Measurements from ENCODE around the gene DNM1.

The DNM1 gene

DNA sequence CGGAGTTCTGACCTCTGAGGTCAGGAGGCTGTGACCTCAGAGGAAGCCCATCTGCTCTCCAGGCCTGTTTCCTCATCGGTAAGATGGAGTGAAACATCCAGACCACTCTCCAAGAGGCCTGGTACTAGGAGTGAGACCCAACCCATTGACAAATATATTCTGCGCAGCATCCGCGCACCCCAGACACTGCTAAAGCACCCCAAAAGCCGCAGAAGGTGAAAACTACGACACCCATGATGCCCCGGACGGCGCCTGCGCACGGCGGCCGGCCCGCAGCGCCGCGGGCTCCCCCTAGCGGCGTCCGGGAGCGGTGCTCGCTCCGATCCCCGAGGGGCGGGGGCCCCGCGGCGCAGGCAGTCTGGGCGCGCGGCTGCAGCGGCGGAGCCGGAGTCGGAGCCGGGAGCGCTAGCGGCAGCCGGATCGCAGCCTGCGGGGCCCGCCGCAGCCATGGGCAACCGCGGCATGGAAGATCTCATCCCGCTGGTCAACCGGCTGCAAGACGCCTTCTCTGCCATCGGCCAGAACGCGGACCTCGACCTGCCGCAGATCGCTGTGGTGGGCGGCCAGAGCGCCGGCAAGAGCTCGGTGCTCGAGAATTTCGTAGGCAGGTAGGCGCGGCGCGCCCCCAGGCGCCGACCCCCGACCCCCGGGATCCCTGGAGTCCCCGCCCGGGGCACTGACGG is at the start of gene DNM1:
Gene DNM1, plus strand, starts transcription at position 356 of the 683 bp plus-strand sequence. Its CDS starts 92 bp downstream, at position 448.
- DNase-seq (ENCODE audit: low read depth in 2 of 2) = peak in 1 of 2 donors; percentile 57

DNA sequence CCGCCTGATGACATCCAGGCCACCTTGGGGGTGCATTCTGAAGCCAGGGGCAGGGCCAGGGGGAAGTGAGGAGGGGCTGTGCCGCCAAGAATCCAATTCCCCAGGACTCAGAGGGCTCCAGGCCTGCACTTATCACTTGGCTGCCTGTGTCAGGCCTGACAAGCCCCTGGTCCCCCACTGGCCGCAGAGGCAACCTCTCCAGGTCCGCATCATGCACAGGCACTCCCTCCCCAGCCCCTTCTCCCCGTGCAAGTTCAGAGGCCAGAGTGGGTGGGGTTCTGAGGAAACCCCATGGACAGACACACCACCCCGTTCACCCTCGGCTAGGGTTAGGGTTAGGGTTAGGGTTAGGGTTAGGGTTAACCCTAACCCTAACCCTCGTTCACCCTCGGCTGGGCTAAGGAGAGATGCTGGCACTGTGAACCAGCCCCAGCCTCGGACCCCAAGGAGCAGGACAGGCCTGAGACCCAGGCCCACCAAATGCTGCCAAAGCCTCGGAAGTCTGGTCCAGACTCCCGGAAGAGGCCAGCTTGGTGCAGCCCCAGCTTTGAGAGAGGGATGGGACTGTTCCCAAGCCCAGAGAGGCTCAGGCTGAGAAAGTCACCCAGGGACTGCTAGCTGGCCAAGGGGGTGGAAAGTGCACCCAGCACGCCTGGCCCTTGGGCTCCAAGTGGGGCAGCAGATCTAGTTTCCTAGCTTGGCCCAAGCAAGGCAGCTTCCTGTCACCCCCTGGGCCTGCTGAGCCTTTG is 49.1 kb upstream of the DNM1 start:
- DNase-seq (ENCODE audit: low read depth in 2 of 2) = no peak

DNA sequence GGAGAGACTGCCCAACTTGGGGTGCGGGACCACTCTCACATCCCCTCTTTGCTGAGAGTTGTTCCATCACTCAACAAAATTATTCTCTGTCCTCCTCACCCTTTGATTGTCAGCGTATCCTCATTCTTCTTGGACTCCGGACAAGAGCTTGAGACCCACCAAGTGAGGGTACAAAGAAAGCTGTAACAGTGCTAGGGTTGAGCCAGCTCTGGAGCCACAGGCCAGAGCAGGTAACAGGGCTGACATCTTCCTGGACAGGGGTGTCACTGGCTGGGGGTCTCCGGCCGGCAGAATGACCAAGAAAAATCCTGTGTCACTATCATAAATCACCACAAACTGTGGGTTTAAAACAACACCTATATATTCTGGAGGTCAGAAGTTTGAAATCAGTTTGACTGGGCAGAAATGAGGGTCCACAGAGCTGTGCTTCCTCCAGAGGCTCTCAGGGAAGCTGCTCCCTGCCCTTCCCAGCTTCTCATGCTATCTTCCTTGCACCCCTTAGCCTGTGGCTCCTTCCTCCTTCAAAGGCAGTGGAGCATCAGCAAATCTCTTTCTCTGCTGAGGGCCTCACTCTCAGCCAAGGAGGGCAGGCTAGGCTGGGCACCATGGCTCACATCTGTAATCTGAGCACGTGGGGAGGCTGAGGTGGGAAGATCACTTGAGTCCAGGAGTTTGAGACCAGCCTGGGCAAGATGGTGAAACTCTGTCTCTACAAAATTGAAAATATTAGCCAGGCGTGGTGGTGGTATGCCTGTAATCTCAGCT is 47.3 kb upstream of the DNM1 start:
- no peak for DNase-seq (ENCODE audit: low read depth in 2 of 2)

DNA sequence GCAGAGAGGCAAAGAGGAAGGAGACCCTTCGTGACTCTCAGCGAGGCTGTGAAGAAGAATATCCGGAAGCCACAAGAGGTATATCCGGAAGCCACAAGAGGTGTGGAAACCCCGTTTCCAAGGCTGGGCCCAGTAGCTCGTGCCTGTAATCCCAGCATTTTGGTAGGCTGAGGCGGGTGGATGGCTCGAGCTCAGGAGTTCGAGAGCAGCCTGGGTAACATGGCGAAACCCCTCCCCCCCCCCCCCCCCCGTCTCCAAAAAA is 43.7 kb upstream of the DNM1 start:
- peak in 1 of 2 donors; percentile 26 for DNase-seq (ENCODE audit: low read depth in 2 of 2)

DNA sequence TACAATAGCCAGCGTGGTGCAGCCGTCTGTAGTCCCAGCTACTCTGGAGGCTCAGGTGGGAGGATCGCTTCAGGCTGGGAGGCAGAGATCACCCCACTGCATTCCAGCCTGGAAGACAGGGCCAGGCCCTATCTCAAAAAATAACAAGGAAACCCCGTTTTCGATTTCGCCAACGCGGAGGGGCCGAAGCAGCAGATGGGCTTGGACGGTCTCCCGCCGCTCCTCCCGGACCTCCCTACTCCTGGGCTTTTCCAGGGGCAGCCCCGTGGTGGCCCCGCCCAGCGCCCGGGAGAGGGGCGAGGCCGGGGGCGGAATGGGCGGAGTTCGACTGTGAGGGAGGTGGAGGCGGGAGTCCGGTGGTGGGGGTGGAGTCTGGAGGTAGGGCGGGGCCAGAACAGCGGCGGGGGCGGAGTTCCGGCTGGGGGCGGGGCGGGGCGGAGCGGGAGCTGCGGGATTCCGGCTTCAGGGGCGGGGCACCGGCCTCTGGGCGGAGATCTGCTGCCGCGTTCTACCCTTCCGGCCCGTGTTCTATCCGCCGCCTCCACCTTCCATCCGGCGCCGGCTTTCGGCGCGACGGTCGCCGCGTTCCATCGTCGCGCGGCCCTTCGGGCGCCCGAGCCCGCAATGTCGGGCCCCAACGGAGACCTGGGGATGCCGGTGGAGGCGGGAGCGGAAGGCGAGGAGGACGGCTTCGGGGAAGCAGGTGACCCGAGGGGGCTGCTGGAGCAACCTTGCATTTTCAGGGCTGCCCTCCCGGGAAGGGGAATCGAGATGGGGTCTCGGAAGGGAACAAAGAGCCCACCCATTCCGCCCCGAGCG is 43.2 kb upstream of the DNM1 start, which contains the start of gene BBLN:
Gene BBLN, plus strand, starts transcription at position 482 of the 819 bp plus-strand sequence. Its CDS starts 143 bp downstream, at position 625.
- DNase-seq (ENCODE audit: low read depth in 2 of 2) = peak; percentile 82 to 90

DNA sequence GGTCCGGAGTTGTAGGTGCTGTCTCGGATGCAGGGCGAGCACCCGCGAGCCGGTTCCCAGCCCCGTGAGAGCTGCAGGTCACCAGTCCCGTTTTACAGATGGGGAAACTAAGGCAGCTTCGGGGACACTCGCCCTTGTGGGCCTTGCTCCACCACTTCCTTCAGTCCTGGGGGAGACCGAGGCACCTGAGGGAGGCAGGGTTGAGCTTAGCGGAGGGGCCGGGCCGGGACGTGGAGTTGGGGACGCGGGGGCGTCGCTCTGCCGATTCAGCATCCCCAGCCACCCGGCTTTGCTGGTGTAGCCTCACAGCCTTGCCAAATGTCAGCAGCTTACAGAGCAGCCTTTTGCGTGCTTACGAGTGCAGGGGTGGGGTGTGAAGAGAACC is 42.6 kb upstream of the DNM1 start:
- peak; percentile 43 to 65 for DNase-seq (ENCODE audit: low read depth in 2 of 2)

DNA sequence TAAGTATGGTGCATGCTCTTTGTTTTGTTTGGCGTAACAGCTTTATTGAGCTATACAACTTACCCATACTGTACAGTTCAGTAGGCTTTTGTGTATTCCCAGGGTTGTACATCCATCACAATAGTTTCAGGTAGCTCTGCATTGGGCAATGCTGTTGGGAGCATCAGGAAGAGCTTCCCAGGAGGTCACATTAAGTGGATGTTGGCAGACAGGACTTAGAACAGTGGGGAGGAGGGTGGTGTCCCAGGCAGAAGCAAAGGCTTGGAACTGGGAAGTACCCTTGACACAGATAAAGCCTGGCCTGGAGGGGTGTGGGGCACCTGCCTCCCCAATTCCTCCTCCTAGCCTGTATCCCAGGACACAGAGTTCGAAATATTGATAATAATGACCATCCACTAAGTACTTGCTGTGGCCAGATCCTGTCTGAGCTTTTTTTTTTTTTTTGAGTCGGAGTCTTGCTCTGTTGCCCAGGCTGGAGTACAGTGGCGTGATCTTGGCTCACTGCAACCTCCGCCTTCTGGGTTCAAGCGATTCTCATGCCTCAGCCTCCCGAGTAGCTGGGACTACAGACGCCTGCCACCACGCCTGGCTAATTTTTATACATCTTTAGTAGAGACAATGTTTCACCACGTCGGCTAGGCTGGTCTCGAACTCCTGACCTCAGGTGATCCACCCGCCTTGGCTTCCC is 41.8 kb upstream of the DNM1 start:
- DNase-seq (ENCODE audit: low read depth in 2 of 2) = no peak

DNA sequence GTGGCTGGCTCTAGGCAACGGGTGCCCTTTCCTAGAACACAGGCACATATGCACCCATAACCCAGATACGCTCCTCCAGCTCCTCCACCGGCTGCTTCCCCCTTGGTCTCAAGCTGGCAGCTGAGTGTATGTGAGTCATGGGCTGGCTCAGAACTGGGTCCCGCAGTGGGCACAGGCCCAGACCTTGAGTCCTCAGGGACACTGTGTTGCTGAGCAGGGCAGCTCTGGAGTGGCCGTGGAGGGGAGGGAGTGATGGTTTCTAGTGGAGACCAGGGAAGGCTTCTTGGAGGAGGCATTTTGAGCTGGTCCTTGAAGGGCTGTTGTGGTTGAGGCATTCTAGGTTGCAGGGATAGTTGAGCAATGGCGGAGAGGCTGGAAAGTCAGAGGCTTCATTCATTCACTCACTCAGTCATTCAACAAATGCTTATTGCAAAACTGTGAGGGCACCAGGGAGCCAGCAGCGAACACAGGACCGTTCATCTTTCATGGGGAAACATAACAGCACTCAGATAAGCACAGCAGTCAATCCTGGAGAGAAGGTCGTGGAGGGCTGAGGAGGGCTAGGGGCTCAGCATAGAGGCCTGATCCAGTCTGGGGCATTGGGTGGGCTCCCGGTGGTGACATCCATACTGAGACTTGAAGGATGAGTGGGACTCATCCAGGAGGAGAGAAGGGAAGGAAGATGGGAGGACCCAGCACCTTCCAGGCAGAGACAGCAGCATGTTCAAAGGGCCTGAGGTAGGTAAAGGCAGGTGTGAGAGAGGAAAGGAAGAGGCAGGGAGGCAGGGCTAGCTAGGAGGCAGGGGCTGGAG is 40.8 kb upstream of the DNM1 start:
- DNase-seq (ENCODE audit: low read depth in 2 of 2) = no peak

DNA sequence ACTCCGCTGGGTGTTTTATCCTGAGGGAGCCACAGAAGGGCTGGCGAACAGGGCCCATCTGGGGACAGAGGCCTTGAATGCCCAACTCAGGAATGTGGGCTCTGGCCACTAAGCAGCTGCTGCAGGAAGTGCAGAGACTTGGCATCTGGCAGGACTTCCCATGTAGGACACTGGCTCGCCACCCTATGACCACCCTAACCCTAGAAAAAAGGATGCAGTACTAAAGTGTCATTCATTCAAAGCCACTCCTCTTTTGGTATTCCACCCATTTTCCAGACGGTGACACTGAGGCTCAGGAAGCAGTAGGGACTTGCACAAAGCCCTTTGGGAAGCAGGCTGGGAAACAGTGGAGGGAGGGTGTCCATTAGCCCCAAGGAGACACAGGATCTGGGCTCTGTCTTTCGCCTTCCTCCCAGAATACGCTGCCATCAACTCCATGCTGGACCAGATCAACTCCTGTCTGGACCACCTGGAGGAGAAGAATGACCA is 40.1 kb upstream of the DNM1 start:
- no peak for DNase-seq (ENCODE audit: low read depth in 2 of 2)

DNA sequence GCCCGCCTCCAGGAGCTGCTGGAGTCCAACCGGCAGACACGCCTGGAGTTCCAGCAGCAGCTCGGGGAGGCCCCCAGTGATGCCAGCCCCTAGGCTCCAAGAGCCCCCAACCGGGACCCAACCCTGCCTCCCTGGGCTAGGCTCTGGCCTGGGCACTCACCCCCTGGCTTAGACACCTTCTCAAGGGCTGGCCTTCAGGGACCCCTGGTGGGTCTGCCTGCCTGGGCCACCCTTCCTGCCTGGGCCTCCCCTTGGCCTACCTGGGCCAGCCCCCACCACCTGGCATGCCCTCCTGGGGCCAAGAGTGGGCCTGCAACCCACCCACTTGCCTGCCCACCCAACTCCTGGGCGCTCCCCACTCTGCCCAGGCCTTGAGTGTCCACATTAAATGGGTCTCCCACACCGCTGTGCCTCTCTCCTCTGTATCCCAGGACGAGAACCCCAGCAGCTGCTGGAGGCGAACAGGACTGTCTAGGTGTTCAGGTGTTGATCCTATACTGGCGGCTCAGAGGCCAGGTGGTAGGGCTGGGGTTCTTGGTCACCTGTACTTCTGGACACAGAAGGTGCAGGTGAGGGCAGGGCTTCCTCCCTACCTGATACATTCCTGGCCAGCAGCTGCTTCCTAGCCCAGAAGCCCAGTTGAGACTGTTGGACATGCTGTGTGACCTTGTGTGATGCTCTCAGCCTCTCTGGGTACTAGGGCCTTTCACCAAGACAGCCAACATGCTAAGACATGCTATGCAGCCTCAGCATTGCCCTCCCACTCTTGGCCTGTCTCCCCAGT is 39.5 kb upstream of the DNM1 start:
- DNase-seq (ENCODE audit: low read depth in 2 of 2) = no peak

DNA sequence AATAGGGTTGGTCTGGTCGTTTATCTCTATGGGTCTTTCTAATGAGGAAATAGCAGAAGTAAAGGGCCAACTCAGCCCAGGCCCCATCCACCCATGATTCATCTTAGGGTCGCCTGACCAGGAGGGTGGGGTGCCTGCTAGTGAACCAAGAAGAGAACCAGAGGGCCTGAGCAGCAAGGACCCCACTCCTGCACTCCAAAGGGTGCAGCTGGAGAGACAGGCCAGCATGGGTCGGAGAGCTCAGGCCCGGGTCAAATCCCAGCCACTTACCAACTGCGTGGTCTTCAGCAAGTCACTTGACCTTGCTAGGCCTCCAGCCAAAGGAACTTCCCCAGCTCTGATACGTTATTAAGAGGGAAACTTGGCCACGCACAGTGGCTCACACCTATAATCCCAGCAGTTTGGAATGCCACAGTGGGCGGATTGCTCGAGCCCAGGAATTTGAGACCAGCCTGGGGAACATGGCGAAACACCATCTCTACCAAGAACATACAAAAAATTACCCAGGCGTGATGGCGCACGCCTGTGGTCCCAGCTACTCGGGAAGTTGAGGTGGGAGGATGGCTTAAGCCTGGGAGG is 38.8 kb upstream of the DNM1 start:
- no peak for DNase-seq (ENCODE audit: low read depth in 2 of 2)

DNA sequence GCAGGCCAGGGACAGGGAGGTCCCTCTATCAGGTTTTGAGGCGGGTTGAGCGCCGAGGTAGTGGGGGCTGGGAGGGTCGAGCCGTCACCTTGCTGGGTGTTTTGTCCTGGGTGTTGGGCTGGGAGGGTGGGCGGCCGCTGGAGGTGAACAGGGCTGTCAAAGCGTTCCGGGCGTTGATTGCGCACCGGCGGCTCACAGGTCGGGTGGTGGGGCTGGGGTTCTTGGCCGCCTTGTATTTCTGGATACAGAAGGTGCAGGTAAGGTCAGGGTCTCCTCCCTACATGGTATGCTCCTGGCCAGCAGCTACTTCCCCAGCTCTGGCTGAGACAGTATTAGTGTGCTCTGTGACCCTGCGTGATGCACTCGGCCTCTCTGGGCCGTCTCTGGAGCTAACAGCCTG is 37.0 kb upstream of the DNM1 start:
- no peak for DNase-seq (ENCODE audit: low read depth in 2 of 2)

DNA sequence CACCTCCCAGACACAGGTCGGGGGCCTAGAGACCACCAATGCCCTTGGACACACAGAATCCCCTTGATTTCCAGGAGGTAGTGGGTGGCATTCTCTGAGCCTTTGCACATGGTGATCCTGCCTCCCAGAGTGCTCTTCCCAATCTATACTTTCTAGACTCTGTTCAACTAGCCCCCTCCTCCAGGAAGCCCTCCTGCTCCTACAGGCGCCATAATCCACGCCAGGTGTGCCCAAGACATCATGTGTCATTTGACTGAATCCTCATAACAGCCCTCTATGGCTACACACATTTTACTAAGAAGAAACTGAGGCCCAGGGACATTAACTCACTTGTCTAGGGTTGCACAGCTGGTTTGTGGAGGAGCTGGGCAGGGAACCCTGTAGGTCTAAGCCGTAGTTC is 36.0 kb upstream of the DNM1 start:
- no peak for DNase-seq (ENCODE audit: low read depth in 2 of 2)

DNA sequence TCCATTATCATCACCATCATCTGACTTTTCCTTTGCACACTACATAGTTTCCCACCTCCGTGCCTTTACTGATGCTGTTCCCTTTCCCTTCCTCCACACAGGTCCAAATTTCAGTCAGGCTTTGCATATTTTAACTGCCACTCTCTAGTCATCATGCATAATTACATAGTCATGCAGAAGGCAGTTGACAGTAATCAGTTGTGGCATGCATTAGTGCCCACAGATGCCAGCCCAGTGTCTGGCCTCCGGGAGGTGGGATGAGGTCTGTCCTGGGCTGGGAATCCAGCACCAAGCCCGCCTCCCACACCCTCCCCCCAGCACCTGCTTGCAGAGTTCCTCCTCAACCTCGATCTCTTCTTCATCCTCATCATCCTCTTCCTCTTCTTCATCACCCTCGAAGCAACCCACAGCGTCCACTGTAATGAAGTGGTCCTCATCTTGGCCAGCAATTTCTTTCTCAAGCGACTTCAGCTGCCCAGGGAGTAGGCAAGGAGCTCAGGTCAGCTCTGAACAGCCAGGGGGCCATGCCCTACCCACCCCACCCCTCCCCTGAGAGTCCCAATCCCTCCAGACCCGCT is 34.4 kb upstream of the DNM1 start:
- no peak for DNase-seq (ENCODE audit: low read depth in 2 of 2)

DNA sequence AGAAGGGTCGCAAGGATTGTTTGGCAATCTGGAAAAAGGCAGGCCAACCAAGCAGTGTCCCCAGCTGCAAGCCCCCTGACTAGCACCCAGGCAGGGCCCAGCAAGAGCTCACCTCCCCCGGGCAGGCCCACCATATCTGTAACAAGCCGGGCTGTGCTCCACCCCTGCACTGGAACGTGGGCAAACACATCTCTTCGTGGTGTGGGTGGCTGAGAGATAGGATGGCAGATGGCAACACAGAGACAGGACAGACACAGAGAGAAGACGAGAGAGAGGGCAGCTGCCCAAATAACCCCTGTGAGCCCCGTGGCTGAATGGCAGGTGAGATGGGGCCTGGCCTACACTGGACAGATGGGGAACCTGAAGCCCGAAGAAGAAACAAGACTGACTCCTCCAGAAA is 33.7 kb upstream of the DNM1 start:
- DNase-seq (ENCODE audit: low read depth in 2 of 2) = no peak

DNA sequence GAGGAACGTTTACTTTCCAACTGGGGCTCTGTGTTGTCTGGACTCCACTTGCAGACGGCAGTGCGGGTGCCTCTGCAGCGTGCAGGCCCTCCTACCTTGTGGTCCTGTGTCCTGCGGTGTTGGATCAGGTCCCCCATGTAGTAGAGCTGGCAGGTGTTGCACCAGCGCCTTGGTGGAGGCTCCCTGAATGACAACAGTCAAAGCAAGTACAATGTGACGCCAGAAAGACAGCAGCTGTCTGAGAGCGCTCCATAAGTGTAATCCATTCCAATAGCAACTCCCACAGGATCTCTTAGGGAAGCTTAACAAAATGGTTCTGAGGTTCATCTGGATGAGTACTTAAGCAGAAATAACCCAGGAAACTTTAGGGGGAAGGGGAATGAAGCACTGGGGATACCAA is 33.3 kb upstream of the DNM1 start:
- no peak for DNase-seq (ENCODE audit: low read depth in 2 of 2)

DNA sequence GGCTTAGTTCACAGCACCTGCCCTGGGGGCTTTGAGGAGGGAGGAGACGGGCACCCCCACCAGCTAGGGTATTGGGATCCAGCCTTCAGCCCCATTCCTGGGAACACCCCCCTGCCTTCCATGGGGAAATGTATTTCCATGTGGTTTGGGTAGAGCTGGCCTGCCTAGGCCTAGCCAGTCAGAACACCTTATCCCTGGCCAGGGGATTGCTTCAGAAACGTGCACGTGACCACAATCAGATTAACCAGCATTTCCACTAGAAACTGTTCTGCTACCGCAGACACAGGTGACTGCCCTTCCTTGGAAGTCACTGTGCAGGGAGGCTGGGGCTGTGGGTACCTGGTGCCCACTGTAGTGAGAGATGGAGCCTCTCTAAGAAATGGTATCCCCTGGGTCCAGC is 29.1 kb upstream of the DNM1 start:
- no peak for DNase-seq (ENCODE audit: low read depth in 2 of 2)

DNA sequence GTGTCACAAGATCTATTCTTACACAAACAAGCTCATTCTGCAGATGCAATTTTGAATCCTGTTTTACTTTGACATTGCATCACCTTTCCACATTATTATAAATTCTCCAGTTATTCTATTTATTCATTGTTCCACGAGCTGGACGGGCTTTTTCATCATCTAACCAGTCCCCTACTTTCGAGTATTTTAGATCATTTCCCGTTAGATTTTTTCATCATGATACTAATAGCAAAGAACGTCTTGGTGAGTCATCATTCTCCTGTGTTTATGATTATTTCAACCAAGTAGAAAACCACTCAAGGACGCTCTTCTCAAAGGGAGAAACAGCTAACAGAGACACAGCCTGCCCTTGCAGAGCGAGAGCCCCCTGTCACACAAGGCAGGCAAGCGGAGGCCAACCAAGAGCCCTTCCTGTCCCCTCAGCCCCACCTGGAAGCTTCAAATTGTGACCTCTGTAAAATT is 28.0 kb upstream of the DNM1 start:
- no peak for DNase-seq (ENCODE audit: low read depth in 2 of 2)

DNA sequence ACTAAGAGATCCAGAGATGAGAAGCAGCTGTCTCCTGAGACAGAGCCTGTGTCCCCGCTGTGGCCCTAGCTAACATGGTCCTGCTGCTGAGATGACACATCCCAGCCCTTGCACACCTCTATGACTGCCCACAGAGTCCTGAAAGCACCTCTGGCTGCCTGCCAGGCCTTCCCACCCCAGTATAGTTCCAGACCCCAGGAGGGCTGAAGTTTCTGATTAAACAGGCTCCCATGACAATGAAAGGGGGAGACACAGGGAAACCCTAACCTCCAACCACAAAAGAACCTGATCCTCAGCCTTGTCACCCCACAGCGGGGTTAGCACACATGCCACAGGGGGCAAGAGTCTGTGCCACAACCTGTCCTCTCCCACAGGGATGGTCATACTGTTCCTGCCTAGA is 27.5 kb upstream of the DNM1 start:
- DNase-seq (ENCODE audit: low read depth in 2 of 2) = no peak

Measured in stimulated activated CD8-positive, alpha-beta memory T cell treated with anti-CD3 and anti-CD28 coated beads, Interleukin-7, amount 100 ng/mL, for 4 hours (primary cell).